PC-3 (cell line): ENCODE data around the gene ZNF692. TPM values are rescaled to one million over a fixed set of nuclear protein-coding genes. Genes with fewer than 3 reads are reported as not detected.

ENCODE experiments used
- ATAC-seq: fragments of 200-7000 bp; cut with Tn5 transposase; 2 replicates; pipeline ENCODE4 v1.9.1; 2020; ENCODE audit warnings: mild to moderate bottlenecking, moderate library complexity
- BruUV-seq: library from RNA; stranded (reverse); fragments of 400-500 nt; replicated peaks from 2 replicates; lab custom pipeline; 2021; lab: Mats Ljungman, UMichigan
- CTCF ChIA-PET: fragments of 300-600 bp; sonication (Branson Sonifier 250); formaldehyde crosslinking; loops from one replicate; lab custom pipeline; 2022; ENCODE audit warnings: antibody characterized with exemption; lab: Charles Lee
- POLR2A ChIA-PET: fragments of 300-600 bp; sonication (Branson Sonifier 250); formaldehyde crosslinking; loops from one replicate; lab custom pipeline; 2022; ENCODE audit warnings: antibody characterized with exemption; ENCODE audit not compliant: unreplicated experiment; lab: Charles Lee
- DNase-seq: peaks from one replicate; pipeline ENCODE4 v3.0.0-alpha.2; 2015
- H2AFZ ChIP-seq: fragments of 300-600 bp; sonication (generic); 2 replicates; pipeline ENCODE4 v1.6.0; 2016; ENCODE audit warnings: antibody characterized with exemption, low read length
- H3F3A ChIP-seq: fragments of 300-600 bp; sonication (generic); one replicate; pipeline ENCODE4 v1.6.0; 2017; ENCODE audit warnings: antibody characterized with exemption, low read length, control low read depth, mild to moderate bottlenecking; ENCODE audit not compliant: unreplicated experiment
- H3K27ac ChIP-seq: fragments of 300-600 bp; sonication (generic); 2 replicates; pipeline ENCODE4 v1.5.1; 2016; ENCODE audit warnings: mild to moderate bottlenecking, low read length
- H3K27me3 ChIP-seq: fragments of 300-600 bp; sonication (generic); 2 replicates; pipeline ENCODE4 v1.6.1; 2016; ENCODE audit warnings: low read length, mixed read lengths
- H3K36me3 ChIP-seq: fragments of 300-600 bp; sonication (generic); 2 replicates; pipeline ENCODE4 v1.6.1; 2016; ENCODE audit warnings: low read depth, mixed run types, low read length, mixed read lengths
- H3K4me1 ChIP-seq: fragments of 300-600 bp; sonication (generic); 2 replicates; pipeline ENCODE4 v1.5.1; 2016; ENCODE audit warnings: low read length; ENCODE audit not compliant: insufficient read depth
- H3K4me2 ChIP-seq: fragments of 300-600 bp; sonication (generic); 2 replicates; pipeline ENCODE4 v1.6.0; 2016; ENCODE audit warnings: low read length
- H3K4me3 ChIP-seq: fragments of 300-600 bp; sonication (generic); 2 replicates; pipeline ENCODE4 v1.5.1; 2016; ENCODE audit warnings: mild to moderate bottlenecking, low read length, mixed read lengths
- H3K79me2 ChIP-seq: fragments of 300-600 bp; sonication (generic); 2 replicates; pipeline ENCODE4 v1.6.1; 2017; ENCODE audit warnings: low read length, mixed read lengths
- H3K9ac ChIP-seq: fragments of 300-600 bp; sonication (generic); 2 replicates; pipeline ENCODE4 v1.6.0; 2016; ENCODE audit warnings: mild to moderate bottlenecking, low read length
- H3K9me2 ChIP-seq: fragments of 300-600 bp; sonication (generic); replicated peaks from 2 replicates; pipeline ENCODE4 v1.6.1; 2016; ENCODE audit warnings: mixed run types, low read length, mixed read lengths
- H3K9me3 ChIP-seq: fragments of 300-600 bp; sonication (generic); 2 replicates; pipeline ENCODE4 v1.6.1; 2016; ENCODE audit warnings: low read length, mixed read lengths
- H4K20me1 ChIP-seq: fragments of 300-600 bp; sonication (generic); 2 replicates; pipeline ENCODE4 v1.6.1; 2016; ENCODE audit warnings: low read length, mixed read lengths
- EZH2 ChIP-seq: fragments of 300-600 bp; sonication (generic); IDR thresholded peaks from one replicate; pipeline ENCODE4 v1.6.1; 2017; ENCODE audit warnings: antibody characterized with exemption, mild to moderate bottlenecking, low read length; ENCODE audit not compliant: unreplicated experiment
- EZH2phosphoT487 ChIP-seq: fragments of 300-600 bp; sonication (generic); IDR thresholded peaks from 2 replicates; pipeline ENCODE4 v1.6.1; 2018; ENCODE audit warnings: mild to moderate bottlenecking, antibody characterized with exemption, low read length, borderline replicate concordance
- intact Hi-C: fragments of 100-400 bp; cut with micrococcal nuclease; formaldehyde crosslinking; loops from 2 replicates; pipeline ENCODE4 v1.9.0; 2023
- total RNA-seq: library from RNA; depleted of rRNA; stranded (reverse); fragments of >200 nt; gene quantifications from 2 replicates; pipeline ENCODE4 v1.2.3, GENCODE V29; 2014
- TF ChIP-seq, protein P1 (sequence below): fragments of 300-600 bp; sonication (generic); conservative IDR thresholded peaks from 2 replicates; pipeline ENCODE4 v1.5.1; 2017; ENCODE audit warnings: antibody characterized with exemption, low read depth, mild to moderate bottlenecking, low read length

The ZNF692 gene
- total RNA-seq, 1 experiment from 2014 or later: 85.4 TPM

DNA sequence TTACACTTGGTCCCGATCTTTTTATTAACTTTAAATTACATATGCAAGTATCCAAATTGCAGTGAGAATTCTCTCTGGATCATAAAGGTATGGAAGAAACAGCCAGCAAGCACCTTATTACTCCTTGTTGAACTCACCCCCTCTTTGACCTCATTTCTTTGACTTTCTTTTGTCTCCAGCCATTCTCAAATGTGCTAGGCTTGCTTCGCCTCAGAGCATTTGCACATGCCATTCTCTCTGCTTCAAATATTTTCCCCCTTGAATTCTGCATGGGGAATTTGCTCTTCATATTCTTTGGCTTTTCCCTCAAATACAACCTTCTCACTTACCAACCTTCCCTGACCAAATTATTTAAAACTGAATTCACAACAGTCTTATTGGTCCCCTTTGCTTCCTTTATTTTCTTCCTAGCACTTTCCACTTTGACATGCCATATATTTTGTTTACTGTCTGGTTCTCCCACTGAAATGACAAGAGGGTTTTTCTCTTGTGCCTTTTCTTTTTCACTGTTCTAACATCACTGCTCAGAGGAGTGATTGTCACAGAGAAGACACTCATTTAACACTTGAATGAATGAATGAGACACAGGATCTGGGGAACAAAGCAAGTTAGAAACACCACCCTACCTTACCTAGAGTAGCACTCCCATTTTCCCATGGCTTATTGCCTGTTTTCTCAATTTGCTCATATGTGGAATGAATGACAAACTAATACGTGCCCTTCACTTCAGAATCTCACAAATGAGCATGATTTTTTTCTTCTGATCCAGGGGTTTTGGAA, 45.7 kb upstream of the ZNF692 start:
- ATAC-seq: no peak
- Histone ChIP-seq H2AFZ (no peak overlapping the region), H3K9ac (no peak overlapping the region), H3F3A (no peaks in the 10 kb centered on the region), H3K27me3 (peaks cover 9% of the 10 kb centered on the region; the same call in 1 of the 2 replicates), H3K4me1 (peaks cover 12% of the 10 kb centered on the region; the same call in 1 of the 2 replicates), H3K4me2 (no peak overlapping the region), H4K20me1 (no peaks in the 10 kb centered on the region), H3K79me2 (peaks cover 16% of the 10 kb centered on the region), H3K27ac (no peak overlapping the region), H3K4me3 (no peak overlapping the region), H3K9me2 (no peaks in the 10 kb centered on the region), H3K36me3 (no peaks in the 10 kb centered on the region), H3K9me3 (no peaks in the 10 kb centered on the region)
- no peak for TF ChIP-seq EZH2phosphoT487
- ChIA-PET POLR2A (no interaction called here), CTCF (interaction anchor here (0.7 kb wide), 1 partner anchor 66 kb away, joined by 4 read pairs; no protein-coding TSS in a partner anchor)
- no TSS peak for BruUV-seq
- DNase-seq: no peak
- intact Hi-C loops: no loop called here

DNA sequence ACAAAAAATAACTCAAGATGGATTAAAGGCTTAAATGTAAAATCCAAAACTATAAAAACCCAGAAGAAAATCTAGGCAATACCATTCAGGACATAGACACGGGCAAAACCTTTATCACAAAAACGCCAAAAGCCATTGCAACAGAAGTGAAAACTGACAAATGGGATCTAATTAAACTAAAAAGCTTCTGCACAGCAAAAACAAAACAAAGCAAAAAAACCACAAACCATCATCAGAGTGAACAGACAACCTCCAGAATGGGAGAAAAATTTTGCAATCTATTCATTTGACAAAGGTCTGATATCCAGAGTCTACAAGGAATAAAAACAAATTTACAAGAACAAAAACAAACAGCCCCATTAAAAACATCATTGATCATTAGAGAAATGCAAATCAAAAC, 42.7 kb upstream of the ZNF692 start:
- POLR2A ChIA-PET: no interaction called here
- CTCF ChIA-PET: no interaction called here

DNA sequence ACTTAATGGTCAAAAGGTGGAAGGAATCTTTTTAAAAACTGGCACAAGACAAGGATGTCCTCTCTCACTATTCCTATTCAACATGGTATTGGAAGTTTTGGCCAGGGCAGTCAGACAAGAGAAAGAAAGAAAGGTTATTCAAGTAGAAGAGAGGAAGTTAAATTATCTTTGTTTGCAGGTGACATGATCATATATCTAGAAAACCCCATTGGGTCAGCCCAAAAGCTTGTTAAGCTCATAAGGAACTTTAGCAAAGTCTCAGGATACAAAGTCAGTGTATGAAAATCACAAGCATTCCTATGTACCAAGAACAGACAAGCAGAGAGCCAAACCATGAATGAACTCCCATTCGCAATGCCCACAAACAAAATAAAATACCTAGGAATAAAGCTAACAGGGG, 41.8 kb upstream of the ZNF692 start:
- no TSS peak for BruUV-seq
- CTCF ChIA-PET: no interaction called here

More for the DNA sequence above, 42.7 kb upstream of the ZNF692 start:
- Histone ChIP-seq H3K9ac (no peak overlapping the region), H3K9me2 (no peaks in the 10 kb centered on the region), H2AFZ (no peak overlapping the region), H3K36me3 (no peaks in the 10 kb centered on the region), H3F3A (no peaks in the 10 kb centered on the region), H4K20me1 (no peaks in the 10 kb centered on the region), H3K4me3 (no peak overlapping the region), H3K27me3 (peaks cover 15% of the 10 kb centered on the region; the same call in 1 of the 2 replicates), H3K9me3 (no peaks in the 10 kb centered on the region), H3K4me2 (no peak overlapping the region), H3K79me2 (no peaks in the 10 kb centered on the region), H3K27ac (no peak overlapping the region), H3K4me1 (peaks cover 4% of the 10 kb centered on the region; the same call in 1 of the 2 replicates)
- no peak for ATAC-seq
- no peak for DNase-seq
- TF ChIP-seq, protein P1, sequence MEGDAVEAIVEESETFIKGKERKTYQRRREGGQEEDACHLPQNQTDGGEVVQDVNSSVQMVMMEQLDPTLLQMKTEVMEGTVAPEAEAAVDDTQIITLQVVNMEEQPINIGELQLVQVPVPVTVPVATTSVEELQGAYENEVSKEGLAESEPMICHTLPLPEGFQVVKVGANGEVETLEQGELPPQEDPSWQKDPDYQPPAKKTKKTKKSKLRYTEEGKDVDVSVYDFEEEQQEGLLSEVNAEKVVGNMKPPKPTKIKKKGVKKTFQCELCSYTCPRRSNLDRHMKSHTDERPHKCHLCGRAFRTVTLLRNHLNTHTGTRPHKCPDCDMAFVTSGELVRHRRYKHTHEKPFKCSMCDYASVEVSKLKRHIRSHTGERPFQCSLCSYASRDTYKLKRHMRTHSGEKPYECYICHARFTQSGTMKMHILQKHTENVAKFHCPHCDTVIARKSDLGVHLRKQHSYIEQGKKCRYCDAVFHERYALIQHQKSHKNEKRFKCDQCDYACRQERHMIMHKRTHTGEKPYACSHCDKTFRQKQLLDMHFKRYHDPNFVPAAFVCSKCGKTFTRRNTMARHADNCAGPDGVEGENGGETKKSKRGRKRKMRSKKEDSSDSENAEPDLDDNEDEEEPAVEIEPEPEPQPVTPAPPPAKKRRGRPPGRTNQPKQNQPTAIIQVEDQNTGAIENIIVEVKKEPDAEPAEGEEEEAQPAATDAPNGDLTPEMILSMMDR: no peak
- TF ChIP-seq EZH2phosphoT487: no peak
- BruUV-seq: no TSS peak
- intact Hi-C loops: no loop called here

More for the DNA sequence above, 41.8 kb upstream of the ZNF692 start:
- no peaks in the 10 kb centered on the region for H3F3A ChIP-seq
- H3K4me3 ChIP-seq: no peak overlapping the region
- H3K4me2 ChIP-seq: no peak overlapping the region
- intact Hi-C loops: no loop called here
- peaks cover 15% of the 10 kb centered on the region; the same call in 1 of the 2 replicates for H3K27me3 ChIP-seq
- no peaks in the 10 kb centered on the region for H3K79me2 ChIP-seq
- H3K27ac ChIP-seq: no peak overlapping the region
- H3K9me3 ChIP-seq: no peaks in the 10 kb centered on the region
- no peak for ATAC-seq
- TF ChIP-seq EZH2: no peak
- TF ChIP-seq, protein P1: no peak
- TF ChIP-seq EZH2phosphoT487: no peak
- DNase-seq: no peak
- no peaks in the 10 kb centered on the region for H3K36me3 ChIP-seq
- H3K4me1 ChIP-seq: peaks cover 2% of the 10 kb centered on the region; the same call in 1 of the 2 replicates
- H4K20me1 ChIP-seq: no peaks in the 10 kb centered on the region
- no peak overlapping the region for H3K9ac ChIP-seq
- H2AFZ ChIP-seq: no peak overlapping the region
- H3K9me2 ChIP-seq: no peaks in the 10 kb centered on the region
- POLR2A ChIA-PET: no interaction called here
